RWPE1 (cell line): ENCODE measurements around the gene CLIC1.

Experiments
- CTCF ChIA-PET: fragments of 350-600 bp; sonication (Branson Sonifier 250); formaldehyde crosslinking; extraction: SDS; loops from one replicate; lab custom pipeline; 2021; lab: Yijun Ruan, JAX
- POLR2A ChIA-PET: fragments of 400-600 bp; formaldehyde crosslinking; extraction: SDS; loops from one replicate; lab custom pipeline; 2020; ENCODE audit warnings: antibody characterized with exemption; ENCODE audit not compliant: low non-redundant PET; lab: Yijun Ruan, JAX
- DNase-seq: peaks from one replicate; pipeline ENCODE4 v3.0.0; 2012; ENCODE audit warnings: low spot score
- H3K27ac ChIP-seq: fragments of 450-650 bp; 2 replicates; pipeline ENCODE4 v1.5.1; 2017
- CTCF ChIP-seq: fragments of 450-650 bp; conservative IDR thresholded peaks from 2 replicates; pipeline ENCODE4 v1.5.1; 2017; ENCODE audit warnings: low read depth, mild to moderate bottlenecking

CLIC1 gene

GRCh38 chr6:31715022-31715958 is 21.0 kb downstream of the CLIC1 start, which contains the start of gene LY6G6D:
Gene LY6G6D, plus strand, starts transcription at chr6:31715348. Its CDS starts 8 bp downstream, at chr6:31715356.
- no peak for DNase-seq
- POLR2A ChIA-PET, result interaction anchor here (0.6 kb wide), 1 partner anchor 20 kb away, joined by 6 read pairs; no protein-coding TSS in a partner anchor
- TF ChIP-seq CTCF, result no peak
- CTCF ChIA-PET, result interaction anchor here (1.2 kb wide), 1 partner anchor 14 kb away, joined by 8 read pairs; the partner anchor contains the start of gene DDAH2
- H3K27ac ChIP-seq, result peak within 1 kb of the TSS; percentile 12; the same call in 1 of the 2 replicates

- POLR2A ChIA-PET, result no interaction called here
- TF ChIP-seq CTCF, result no peak
- H3K27ac ChIP-seq, result no peak overlapping the region
- CTCF ChIA-PET, result interaction anchor here (0.6 kb wide), 1 partner anchor 83 kb away, joined by 3 read pairs; no protein-coding TSS in a partner anchor
- DNase-seq, result no peak
Observed at GRCh38 chr6:31713991-31714684, 22.2 kb downstream of the CLIC1 start.

GRCh38 chr6:31713465-31713864 is 22.9 kb downstream of the CLIC1 start:
- DNase-seq, result no peak
- ChIA-PET CTCF (no interaction called here), POLR2A (interaction anchor here (0.6 kb wide), 1 partner anchor 32 kb away, joined by 3 read pairs; no protein-coding TSS in a partner anchor)
- no peak overlapping the region for H3K27ac ChIP-seq
- no peak for TF ChIP-seq CTCF

GRCh38 chr6:31712296-31712695 is 24.0 kb downstream of the CLIC1 start:
- ChIA-PET CTCF (interaction anchor here (0.6 to 1.7 kb wide), 3 partner anchors 10 to 96 kb away, joined by 3 to 5 read pairs (median 3); no protein-coding TSS in a partner anchor), POLR2A (interaction anchor here (0.6 kb wide), 1 partner anchor 60 kb away, joined by 4 read pairs; no protein-coding TSS in a partner anchor)
- no peak for DNase-seq
- peak overlapping the region; percentile 84 for H3K27ac ChIP-seq
- TF ChIP-seq CTCF, result no peak

GRCh38 chr6:31711233-31711632 is 25.1 kb downstream of the CLIC1 start:
- POLR2A ChIA-PET, result interaction anchor here (1.1 kb wide), 1 partner anchor 18 kb away, joined by 7 read pairs; the partner anchor contains the start of gene DDAH2
- peak; percentile 65 for DNase-seq
- TF ChIP-seq CTCF, result no peak
- peak overlapping the region; percentile 84 for H3K27ac ChIP-seq
- CTCF ChIA-PET, result interaction anchor here (1.7 kb wide), 1 partner anchor 19 kb away, joined by 5 read pairs; no protein-coding TSS in a partner anchor
